HG02885 (cell line): ENCODE measurements around the gene AHNAK.
"Not testable (repeated sequence)": the region's sequence is repeated elsewhere in the genome, so short reads cannot be mapped to it uniquely, and the experiment has no call there.

Experiments
- ATAC-seq: cut with Tn5 transposase; IDR thresholded peaks from one replicate; pipeline ENCODE4 v1.9.1; 2021; ENCODE audit warnings: mild to moderate bottlenecking; ENCODE audit not compliant: unreplicated experiment, poor library complexity

The AHNAK gene, protein sequence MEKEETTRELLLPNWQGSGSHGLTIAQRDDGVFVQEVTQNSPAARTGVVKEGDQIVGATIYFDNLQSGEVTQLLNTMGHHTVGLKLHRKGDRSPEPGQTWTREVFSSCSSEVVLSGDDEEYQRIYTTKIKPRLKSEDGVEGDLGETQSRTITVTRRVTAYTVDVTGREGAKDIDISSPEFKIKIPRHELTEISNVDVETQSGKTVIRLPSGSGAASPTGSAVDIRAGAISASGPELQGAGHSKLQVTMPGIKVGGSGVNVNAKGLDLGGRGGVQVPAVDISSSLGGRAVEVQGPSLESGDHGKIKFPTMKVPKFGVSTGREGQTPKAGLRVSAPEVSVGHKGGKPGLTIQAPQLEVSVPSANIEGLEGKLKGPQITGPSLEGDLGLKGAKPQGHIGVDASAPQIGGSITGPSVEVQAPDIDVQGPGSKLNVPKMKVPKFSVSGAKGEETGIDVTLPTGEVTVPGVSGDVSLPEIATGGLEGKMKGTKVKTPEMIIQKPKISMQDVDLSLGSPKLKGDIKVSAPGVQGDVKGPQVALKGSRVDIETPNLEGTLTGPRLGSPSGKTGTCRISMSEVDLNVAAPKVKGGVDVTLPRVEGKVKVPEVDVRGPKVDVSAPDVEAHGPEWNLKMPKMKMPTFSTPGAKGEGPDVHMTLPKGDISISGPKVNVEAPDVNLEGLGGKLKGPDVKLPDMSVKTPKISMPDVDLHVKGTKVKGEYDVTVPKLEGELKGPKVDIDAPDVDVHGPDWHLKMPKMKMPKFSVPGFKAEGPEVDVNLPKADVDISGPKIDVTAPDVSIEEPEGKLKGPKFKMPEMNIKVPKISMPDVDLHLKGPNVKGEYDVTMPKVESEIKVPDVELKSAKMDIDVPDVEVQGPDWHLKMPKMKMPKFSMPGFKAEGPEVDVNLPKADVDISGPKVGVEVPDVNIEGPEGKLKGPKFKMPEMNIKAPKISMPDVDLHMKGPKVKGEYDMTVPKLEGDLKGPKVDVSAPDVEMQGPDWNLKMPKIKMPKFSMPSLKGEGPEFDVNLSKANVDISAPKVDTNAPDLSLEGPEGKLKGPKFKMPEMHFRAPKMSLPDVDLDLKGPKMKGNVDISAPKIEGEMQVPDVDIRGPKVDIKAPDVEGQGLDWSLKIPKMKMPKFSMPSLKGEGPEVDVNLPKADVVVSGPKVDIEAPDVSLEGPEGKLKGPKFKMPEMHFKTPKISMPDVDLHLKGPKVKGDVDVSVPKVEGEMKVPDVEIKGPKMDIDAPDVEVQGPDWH (N-terminal part only)

GRCh38 chr11:62546244-62546928, at the start of gene AHNAK:
AHNAK (minus strand) TSS chr11:62546806; CDS start chr11:62536098, 10,708 bp downstream.
- no peak for ATAC-seq

DNA sequence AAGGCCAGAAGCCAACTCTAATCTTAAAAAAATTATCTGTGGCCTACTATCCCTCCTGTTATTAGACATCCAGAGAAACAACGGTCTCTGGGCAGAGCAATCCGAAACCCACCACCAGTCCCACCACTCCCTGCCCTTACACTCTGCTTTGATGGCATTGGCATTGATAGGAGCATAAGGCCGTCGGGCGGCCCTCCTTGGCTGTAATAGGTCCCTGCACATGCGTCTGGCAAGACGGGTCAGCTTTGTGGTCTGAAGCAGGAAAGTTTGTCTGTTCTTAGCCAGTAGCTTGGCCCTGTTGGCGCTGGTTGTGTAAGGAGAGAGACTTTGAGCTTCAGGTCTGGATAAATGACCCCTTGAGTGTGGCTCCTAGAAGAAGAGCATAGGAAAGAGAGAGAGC, 48.5 kb upstream of the AHNAK start:
- no peak for ATAC-seq

GRCh38 chr11:62593434-62594044, 46.9 kb upstream of the AHNAK start:
- no peak for ATAC-seq

DNA sequence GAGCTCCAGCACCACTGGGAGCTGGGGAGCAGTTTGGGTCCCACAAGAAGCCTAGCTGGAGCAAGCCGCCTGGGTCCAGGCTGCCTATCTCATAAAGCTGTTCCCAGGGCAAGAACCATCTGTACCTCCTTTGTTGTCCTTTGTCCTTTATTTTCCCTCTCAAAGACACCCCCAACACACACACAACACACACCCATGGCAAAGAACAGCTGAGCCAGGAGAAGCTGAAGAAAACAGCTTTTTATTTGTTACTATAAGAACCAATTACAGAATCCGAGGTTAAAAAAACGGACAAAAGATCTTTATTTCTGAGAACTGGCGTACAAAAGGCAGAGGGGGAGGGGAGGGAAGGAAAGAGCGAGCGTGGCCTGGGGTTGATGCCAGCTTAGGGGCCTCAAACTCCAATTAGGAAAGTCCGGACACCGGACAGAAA, 46.4 kb upstream of the AHNAK start:
- no peak for ATAC-seq

DNA sequence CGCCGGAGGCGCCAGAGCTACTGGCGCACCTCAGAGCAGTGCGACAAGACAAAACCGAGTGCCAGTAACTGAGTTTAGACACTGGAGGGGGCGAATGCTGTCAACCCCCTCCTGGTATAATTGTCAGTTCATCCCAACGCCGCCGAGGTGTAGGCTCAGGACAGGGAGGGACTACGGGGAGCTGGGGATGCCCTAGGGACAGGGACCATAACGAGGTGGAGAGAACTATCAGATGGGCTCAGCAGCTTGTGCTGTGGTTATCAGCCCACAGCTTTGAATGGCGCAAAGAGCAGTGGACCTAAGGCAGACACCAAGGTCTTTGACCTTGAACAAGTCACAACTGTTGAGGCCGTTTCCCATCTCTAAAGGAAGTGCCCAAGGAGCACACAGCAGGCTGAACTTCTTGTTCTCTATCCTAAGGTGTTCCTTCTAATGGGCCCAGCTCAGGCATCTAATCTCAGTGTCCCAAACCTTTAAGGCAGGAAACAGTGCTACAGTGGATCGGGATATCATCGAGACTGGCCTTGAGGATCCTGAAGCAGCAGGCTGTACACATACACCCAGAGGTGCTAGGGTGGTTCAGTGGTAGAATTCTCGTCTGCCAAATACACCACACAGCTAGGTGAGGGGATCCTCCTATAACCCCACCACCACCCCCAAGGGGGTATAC, 45.7 kb upstream of the AHNAK start:
- ATAC-seq, result no peak

DNA sequence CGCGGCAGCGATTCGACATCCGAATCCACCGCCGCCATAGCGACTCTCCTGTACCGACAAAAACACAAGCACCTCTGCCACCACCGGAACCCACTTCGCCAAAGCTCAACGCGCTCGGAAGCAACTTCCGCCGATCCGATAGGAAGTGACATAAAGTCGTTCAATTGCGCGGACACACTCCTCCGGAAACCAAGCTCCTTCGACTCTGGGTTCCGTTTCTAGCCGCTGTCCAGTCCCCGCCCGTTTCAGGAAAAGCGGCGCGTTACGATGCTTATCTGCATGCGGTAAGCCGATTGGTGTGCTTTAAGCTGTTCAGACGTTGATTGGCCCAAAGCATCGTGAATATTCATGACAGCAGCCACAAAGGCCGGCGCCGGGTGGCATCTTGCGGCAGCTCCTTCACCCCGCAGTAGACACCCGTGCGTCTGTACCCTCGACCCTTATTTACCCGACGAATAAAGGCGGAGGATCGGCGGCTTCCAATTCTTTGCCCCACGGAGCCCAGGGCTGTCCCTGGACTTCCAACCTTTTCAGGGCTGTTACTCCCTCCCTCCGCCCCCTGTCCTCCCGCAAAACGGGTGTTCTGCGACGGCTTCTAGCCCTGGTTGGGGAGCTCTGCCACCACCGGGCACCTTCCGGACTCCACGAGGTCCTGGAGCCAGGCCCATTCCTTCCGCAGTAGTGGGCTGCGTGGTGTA, 45.0 kb upstream of the AHNAK start, which contains the start of gene TUT1:
Gene TUT1 (minus strand): TSS at position 76 of the 698 bp plus-strand sequence. CDS start 38 bp downstream, at position 38.
- ATAC-seq, result peak; percentile 93

DNA sequence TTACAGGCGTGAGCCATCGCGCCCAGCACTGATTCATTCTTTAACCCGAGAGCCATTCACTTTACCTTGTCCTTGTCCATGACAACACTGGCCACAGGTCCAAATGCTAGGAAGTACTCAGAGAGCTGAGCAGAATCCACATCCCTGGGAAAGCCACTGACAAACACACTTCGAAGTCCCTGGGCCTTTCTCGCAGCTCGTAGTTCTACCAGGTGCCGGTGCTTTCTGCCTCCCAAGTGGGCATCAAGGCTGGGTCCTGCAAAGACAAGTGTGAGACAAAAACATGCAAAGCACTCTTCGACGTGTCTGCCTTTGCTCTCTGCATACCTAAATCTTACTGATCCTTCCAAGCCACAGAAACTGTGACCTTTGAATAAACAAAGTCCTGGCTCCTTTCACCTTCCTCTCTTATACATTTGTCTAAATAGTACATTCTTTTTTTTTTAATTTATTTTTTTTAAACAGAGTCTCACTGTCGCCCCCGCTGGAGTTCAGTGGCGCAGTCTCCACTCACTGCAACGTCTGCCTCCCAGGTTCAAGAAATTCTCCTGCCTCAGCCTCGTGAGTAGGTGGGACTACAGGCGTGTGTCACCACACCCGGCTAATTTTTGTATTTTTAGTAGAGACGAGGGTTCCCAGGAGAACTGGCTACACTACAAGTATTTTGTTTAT, 42.5 kb upstream of the AHNAK start:
- ATAC-seq, result no peak

DNA sequence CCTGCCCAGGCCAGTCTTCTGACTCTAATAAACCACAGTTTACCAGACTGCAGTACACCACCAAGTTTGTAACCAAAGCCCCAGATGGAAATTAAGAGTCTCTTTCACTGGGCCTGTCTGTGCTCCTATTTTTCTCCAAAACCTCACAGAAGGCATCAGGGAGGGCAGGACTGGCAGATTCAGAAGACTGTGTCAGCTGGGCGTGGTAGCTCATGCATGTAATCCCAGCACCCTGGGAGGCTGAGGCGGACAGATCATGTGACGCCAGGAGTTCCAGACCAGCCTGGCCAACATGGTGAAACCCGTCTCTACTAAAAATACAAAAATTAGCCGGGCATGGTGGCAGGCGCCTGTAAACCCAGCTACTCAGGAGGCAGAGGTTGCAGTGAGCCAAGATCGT, 38.8 kb upstream of the AHNAK start:
- not testable (repeated sequence) for ATAC-seq

DNA sequence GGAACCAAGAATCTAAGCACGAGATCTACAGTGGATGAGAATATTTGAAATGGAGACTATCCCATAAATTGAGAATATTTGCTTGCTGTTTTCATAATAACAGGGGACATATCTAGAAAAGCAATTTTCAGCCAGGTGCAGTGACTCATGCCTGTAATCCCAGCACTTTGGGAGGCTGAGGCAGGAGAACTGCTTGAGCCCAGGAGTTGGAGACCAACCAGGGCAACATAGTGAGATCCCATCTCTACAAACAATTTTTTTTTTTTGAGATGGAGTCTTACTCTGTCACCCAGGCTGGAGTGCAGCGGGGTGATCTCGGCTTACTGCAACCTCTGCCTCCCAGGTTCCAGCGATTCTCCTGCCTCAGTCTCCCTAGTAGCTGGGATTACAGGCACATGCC, 35.1 kb upstream of the AHNAK start:
- ATAC-seq, result not testable (repeated sequence)

DNA sequence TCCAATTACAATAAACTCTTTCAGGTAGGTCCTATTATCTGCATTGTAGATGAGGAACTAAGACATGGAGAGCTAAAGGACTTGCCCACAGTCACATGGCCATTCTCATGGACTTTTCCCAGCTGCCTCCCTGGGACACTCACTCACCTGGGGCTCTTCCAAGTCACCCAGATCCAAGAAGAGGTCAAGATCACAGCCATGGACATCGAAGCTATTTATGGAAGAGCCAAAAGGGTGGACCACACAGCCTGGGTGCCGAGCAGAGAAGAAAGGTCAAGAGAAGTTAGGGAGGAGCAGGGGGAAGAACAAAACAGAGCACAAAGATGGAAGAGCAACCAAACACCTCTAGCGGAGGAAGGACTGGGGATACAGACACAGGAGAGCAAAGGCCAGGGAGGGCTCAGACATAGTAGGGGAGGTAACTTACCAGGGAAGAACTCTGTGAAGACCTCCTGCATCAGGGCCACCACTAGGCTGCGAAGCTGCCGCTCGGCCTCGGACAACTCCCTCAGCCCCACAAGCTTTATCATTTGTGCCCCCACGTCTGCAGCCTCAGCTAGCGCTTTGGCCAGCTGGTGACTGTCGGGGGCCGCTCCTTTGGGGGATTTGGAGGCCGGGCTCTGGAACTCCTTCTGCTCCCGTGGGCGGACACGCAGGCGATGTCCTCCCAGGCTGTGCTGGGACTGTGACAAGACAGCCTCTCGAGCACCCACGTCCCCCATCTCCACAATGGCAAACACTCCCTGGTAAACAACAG, 34.5 kb upstream of the AHNAK start:
- ATAC-seq, result no peak

DNA sequence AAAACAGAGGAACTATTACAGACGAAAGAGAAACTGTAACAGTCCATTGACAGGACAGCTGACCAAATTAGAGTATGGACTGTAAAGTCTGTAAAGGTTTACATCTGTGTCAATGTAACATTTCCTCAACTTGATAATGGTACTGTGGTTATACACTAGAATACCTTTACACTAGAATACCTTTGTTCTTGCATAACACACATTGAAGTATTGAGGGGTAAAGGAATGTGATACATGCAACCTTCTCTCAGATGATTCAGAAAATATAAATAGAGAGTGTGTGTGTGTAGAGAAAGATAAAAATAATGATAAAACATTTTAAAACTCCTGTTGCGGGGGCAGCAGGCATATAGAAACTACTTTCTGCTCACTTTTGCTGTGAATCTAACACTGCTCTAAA, 32.6 kb upstream of the AHNAK start:
- ATAC-seq, result no peak

- ATAC-seq, result no peak
Measured at GRCh38 chr11:62578541-62578940, 31.9 kb upstream of the AHNAK start.

DNA sequence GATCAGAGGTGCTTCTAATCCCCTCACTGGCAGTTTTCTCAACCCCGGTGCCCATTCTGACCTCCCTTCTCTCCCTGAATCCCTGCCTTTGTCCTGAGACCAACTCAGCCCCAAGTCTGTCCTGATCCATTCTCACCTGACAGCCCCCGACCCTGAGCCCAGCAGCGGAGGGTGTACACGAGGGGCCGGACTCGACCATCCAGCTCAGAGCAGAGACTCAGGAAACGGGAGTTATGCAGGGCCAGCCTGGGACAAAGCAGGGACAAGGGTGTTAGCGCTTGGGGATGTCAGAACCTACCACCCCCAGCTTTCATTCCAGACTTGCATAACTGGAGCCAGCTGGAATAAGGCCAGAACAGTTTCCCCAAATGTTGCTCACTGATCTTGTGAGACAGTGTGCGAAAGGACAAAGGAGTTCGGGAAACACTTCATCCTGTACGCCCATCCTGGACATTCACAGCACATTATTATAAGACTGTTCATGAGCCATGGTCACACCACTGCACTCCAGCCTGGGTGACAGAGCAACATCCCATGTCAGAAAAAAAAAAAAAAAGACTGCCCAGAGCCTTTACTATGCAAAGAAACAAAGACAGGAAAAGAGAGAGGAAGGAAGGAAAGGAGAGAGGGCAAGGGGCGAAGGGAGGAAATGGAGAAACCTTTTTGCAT, 30.6 kb upstream of the AHNAK start:
- no peak for ATAC-seq

- ATAC-seq, result no peak
Measured at GRCh38 chr11:62575837-62576236, 29.2 kb upstream of the AHNAK start.

- no peak for ATAC-seq
Measured at GRCh38 chr11:62575156-62575555, 28.6 kb upstream of the AHNAK start.

DNA sequence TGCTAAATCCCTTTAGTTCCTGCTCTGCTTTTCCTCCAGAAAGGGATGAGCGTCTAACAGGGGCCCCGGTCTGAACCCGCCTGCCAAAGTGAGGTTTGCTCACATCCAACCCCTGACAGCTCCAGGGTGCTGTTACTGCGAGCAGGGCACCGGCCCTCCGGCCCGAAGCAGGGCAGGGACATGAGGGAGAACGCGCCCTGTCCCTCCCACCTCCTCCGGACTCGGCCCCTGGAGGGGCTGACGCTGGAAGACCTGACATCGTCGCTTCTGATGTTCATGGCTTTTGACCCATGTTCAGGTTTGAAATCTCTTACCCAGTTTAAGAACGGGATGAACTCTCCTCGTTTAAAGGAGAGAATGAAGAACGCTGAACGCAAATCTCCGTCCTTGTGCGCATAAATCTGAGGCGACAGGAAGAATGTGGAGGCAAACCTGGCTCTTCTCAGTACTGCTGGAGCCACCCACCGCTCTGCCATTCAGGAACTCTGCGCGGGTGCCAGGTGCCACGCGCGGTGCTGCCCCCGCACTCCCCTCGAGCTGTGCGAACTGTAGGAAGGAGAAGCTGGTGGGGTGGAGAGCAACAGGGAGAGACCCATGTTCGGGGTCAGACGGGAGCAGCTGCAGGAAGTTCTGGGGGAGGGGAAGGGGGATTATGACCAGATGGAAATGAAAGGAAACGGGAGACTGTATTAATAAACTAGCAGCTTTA, 27.9 kb upstream of the AHNAK start:
- ATAC-seq, result peak; percentile 12
